Activated CD4-positive, alpha-beta T cell treated with anti-CD3 and anti-CD28 coated beads for 36 hours (primary cell): ENCODE results near the gene CALN1. TPM values are rescaled to one million over a fixed set of nuclear protein-coding genes. Genes with fewer than 3 reads are reported as not detected.

Source experiments
- ATAC-seq: fragments of 200-7000 bp; cut with Tn5 transposase; one replicate; pipeline ENCODE4 v1.10.0; 2021; ENCODE audit warnings: mild to moderate bottlenecking, moderate library complexity
- CTCF ChIA-PET: fragments of 350-600 bp; sonication (Branson Sonifier 250); formaldehyde crosslinking; loops from one replicate; lab custom pipeline; 2021; ENCODE audit warnings: antibody characterized with exemption; lab: Charles Lee
- POLR2A ChIA-PET: fragments of 350-600 bp; sonication (Branson Sonifier 250); formaldehyde crosslinking; loops from one replicate; lab custom pipeline; 2021; ENCODE audit warnings: antibody characterized with exemption, inconsistent platforms; lab: Charles Lee
- DNase-seq: peaks from one replicate; pipeline ENCODE4 v3.0.0-alpha.2; 2020
- H3K27ac Mint-ChIP-seq: one replicate; pipeline ENCODE4 v1.8.0; 2021; ENCODE audit warnings: mixed read lengths
- H3K27me3 Mint-ChIP-seq: one replicate; pipeline ENCODE4 v1.8.0; 2021; ENCODE audit warnings: mixed read lengths
- H3K36me3 Mint-ChIP-seq: one replicate; pipeline ENCODE4 v1.8.0; 2021; ENCODE audit warnings: low read depth, mixed read lengths
- H3K4me1 Mint-ChIP-seq: one replicate; pipeline ENCODE4 v1.8.0; 2021; ENCODE audit warnings: mixed read lengths
- H3K4me3 Mint-ChIP-seq: one replicate; pipeline ENCODE4 v1.8.0; 2021; ENCODE audit warnings: mild to moderate bottlenecking, moderate library complexity, mixed read lengths
- H3K9me3 Mint-ChIP-seq: one replicate; pipeline ENCODE4 v1.8.0; 2021; ENCODE audit warnings: low read depth, mixed read lengths
- intact Hi-C, 2 experiments: fragments of 100-400 bp; cut with DNase I in 1 of 2; cut with micrococcal nuclease in 1 of 2; formaldehyde crosslinking; loops; one replicate each; pipeline versions ENCODE4 v1.14.2 to v1.15.1; 2022 to 2024; cut with DNase I, micrococcal nuclease
- total RNA-seq, 2 experiments: library from RNA; stranded (reverse); gene quantifications; one replicate each; pipeline ENCODE4 v1.2.3, GENCODE V29; 2021

The CALN1 gene
- total RNA-seq, 2 experiments from 2014 or later, result 0.11 to 0.12 TPM

- no peaks in the 10 kb centered on the region for H3K36me3 Mint-ChIP-seq
- H3K27ac Mint-ChIP-seq, result no peak overlapping the region
- H3K27me3 Mint-ChIP-seq, result no peaks in the 10 kb centered on the region
- DNase-seq (no peak), ATAC-seq (no peak)
- intact Hi-C loops, result no loop called here
- no peaks in the 10 kb centered on the region for H3K4me1 Mint-ChIP-seq
- H3K4me3 Mint-ChIP-seq, result no peak overlapping the region
- peaks cover 8% of the 10 kb centered on the region for H3K9me3 Mint-ChIP-seq
- POLR2A ChIA-PET, result no interaction called here
- CTCF ChIA-PET, result no interaction called here
These were observed 607.9 kb downstream of the CALN1 start for GRCh38 chr7:71804256-71804655.

GRCh38 chr7:71801976-71802375 is 610.2 kb downstream of the CALN1 start:
- H3K4me1 Mint-ChIP-seq, result no peaks in the 10 kb centered on the region
- POLR2A ChIA-PET, result no interaction called here

GRCh38 chr7:71800321-71800720 is 611.8 kb downstream of the CALN1 start:
- ChIA-PET CTCF (no interaction called here), POLR2A (no interaction called here)
- no peak overlapping the region for H3K27ac Mint-ChIP-seq
- no peak overlapping the region for H3K4me3 Mint-ChIP-seq
- peaks cover 1% of the 10 kb centered on the region for H3K9me3 Mint-ChIP-seq
- no peaks in the 10 kb centered on the region for H3K4me1 Mint-ChIP-seq
- H3K27me3 Mint-ChIP-seq, result no peaks in the 10 kb centered on the region
- intact Hi-C loops, result no loop called here
- no peaks in the 10 kb centered on the region for H3K36me3 Mint-ChIP-seq
- no peak for ATAC-seq
- no peak for DNase-seq

More at GRCh38 chr7:71801976-71802375, 610.2 kb downstream of the CALN1 start:
- DNase-seq (no peak), ATAC-seq (no peak)
- H3K9me3 Mint-ChIP-seq, result peaks cover 7% of the 10 kb centered on the region
- CTCF ChIA-PET, result no interaction called here
- no peaks in the 10 kb centered on the region for H3K36me3 Mint-ChIP-seq
- H3K4me3 Mint-ChIP-seq, result no peak overlapping the region
- no peaks in the 10 kb centered on the region for H3K27me3 Mint-ChIP-seq
- no peak overlapping the region for H3K27ac Mint-ChIP-seq
- intact Hi-C loops, result no loop called here

GRCh38 chr7:71795410-71795809 is 616.7 kb downstream of the CALN1 start:
- no peak overlapping the region for H3K27ac Mint-ChIP-seq
- ChIA-PET POLR2A (no interaction called here), CTCF (no interaction called here)
- intact Hi-C loops, result no loop called here
- peaks cover 3% of the 10 kb centered on the region for H3K9me3 Mint-ChIP-seq
- DNase-seq, result no peak
- no peak for ATAC-seq
- H3K4me1 Mint-ChIP-seq, result no peaks in the 10 kb centered on the region
- no peaks in the 10 kb centered on the region for H3K27me3 Mint-ChIP-seq
- H3K36me3 Mint-ChIP-seq, result no peaks in the 10 kb centered on the region
- H3K4me3 Mint-ChIP-seq, result no peak overlapping the region

GRCh38 chr7:71793251-71793650 is 618.9 kb downstream of the CALN1 start:
- DNase-seq, result no peak
- intact Hi-C loops, result no loop called here
- ATAC-seq, result no peak
- ChIA-PET POLR2A (no interaction called here), CTCF (no interaction called here)
- Mint-ChIP-seq H3K27ac (no peak overlapping the region), H3K27me3 (no peaks in the 10 kb centered on the region), H3K4me1 (no peaks in the 10 kb centered on the region), H3K9me3 (peaks cover 7% of the 10 kb centered on the region), H3K36me3 (no peaks in the 10 kb centered on the region), H3K4me3 (no peak overlapping the region)

GRCh38 chr7:71787513-71787912 is 624.6 kb downstream of the CALN1 start:
- ATAC-seq (no peak), DNase-seq (no peak)
- no peaks in the 10 kb centered on the region for H3K27me3 Mint-ChIP-seq
- POLR2A ChIA-PET, result no interaction called here
- CTCF ChIA-PET, result no interaction called here
- no peaks in the 10 kb centered on the region for H3K36me3 Mint-ChIP-seq
- intact Hi-C loops, result no loop called here
- no peaks in the 10 kb centered on the region for H3K4me1 Mint-ChIP-seq
- H3K9me3 Mint-ChIP-seq, result peaks cover 19% of the 10 kb centered on the region
- H3K4me3 Mint-ChIP-seq, result no peak overlapping the region
- H3K27ac Mint-ChIP-seq, result no peak overlapping the region

GRCh38 chr7:71785216-71785615 is 626.9 kb downstream of the CALN1 start:
- H3K4me1 Mint-ChIP-seq, result no peaks in the 10 kb centered on the region
- H3K36me3 Mint-ChIP-seq, result no peaks in the 10 kb centered on the region
- H3K27ac Mint-ChIP-seq, result no peak overlapping the region
- intact Hi-C loops, result no loop called here
- H3K27me3 Mint-ChIP-seq, result no peaks in the 10 kb centered on the region
- POLR2A ChIA-PET, result no interaction called here
- H3K9me3 Mint-ChIP-seq, result peaks cover 17% of the 10 kb centered on the region
- H3K4me3 Mint-ChIP-seq, result no peak overlapping the region
- no peak for DNase-seq
- CTCF ChIA-PET, result no interaction called here
- no peak for ATAC-seq

GRCh38 chr7:71784781-71785180 is 627.4 kb downstream of the CALN1 start:
- ChIA-PET CTCF (no interaction called here), POLR2A (no interaction called here)
- intact Hi-C loops, result no loop called here
- peaks cover 13% of the 10 kb centered on the region for H3K9me3 Mint-ChIP-seq
- H3K4me3 Mint-ChIP-seq, result no peak overlapping the region
- ATAC-seq, result no peak
- no peaks in the 10 kb centered on the region for H3K4me1 Mint-ChIP-seq
- no peak for DNase-seq
- no peak overlapping the region for H3K27ac Mint-ChIP-seq
- H3K36me3 Mint-ChIP-seq, result no peaks in the 10 kb centered on the region
- no peaks in the 10 kb centered on the region for H3K27me3 Mint-ChIP-seq

GRCh38 chr7:71784180-71784579 is 628.0 kb downstream of the CALN1 start:
- CTCF ChIA-PET, result interaction anchor here (0.9 kb wide), 1 partner anchor 378 kb away, joined by 3 read pairs; no protein-coding TSS in a partner anchor
- no peak overlapping the region for H3K4me3 Mint-ChIP-seq
- H3K4me1 Mint-ChIP-seq, result no peaks in the 10 kb centered on the region
- intact Hi-C loops, result no loop called here
- DNase-seq (no peak), ATAC-seq (no peak)
- H3K27ac Mint-ChIP-seq, result no peak overlapping the region
- POLR2A ChIA-PET, result no interaction called here
- H3K9me3 Mint-ChIP-seq, result peaks cover 13% of the 10 kb centered on the region
- no peaks in the 10 kb centered on the region for H3K36me3 Mint-ChIP-seq
- H3K27me3 Mint-ChIP-seq, result no peaks in the 10 kb centered on the region

GRCh38 chr7:71783779-71784178 is 628.4 kb downstream of the CALN1 start:
- no peak overlapping the region for H3K4me3 Mint-ChIP-seq
- peaks cover 13% of the 10 kb centered on the region for H3K9me3 Mint-ChIP-seq
- no peaks in the 10 kb centered on the region for H3K36me3 Mint-ChIP-seq
- no peaks in the 10 kb centered on the region for H3K4me1 Mint-ChIP-seq
- DNase-seq, result no peak
- intact Hi-C loops, result no loop called here
- ChIA-PET POLR2A (no interaction called here), CTCF (interaction anchor here (0.8 to 0.9 kb wide), 2 partner anchors 45 to 378 kb away, joined by 3 read pairs; no protein-coding TSS in a partner anchor)
- ATAC-seq, result no peak
- H3K27me3 Mint-ChIP-seq, result no peaks in the 10 kb centered on the region
- no peak overlapping the region for H3K27ac Mint-ChIP-seq

GRCh38 chr7:71782051-71782450 is 630.1 kb downstream of the CALN1 start:
- DNase-seq (no peak), ATAC-seq (no peak)
- no peak overlapping the region for H3K4me3 Mint-ChIP-seq
- no peaks in the 10 kb centered on the region for H3K36me3 Mint-ChIP-seq
- H3K4me1 Mint-ChIP-seq, result no peaks in the 10 kb centered on the region
- H3K27me3 Mint-ChIP-seq, result no peaks in the 10 kb centered on the region
- peaks cover 7% of the 10 kb centered on the region for H3K9me3 Mint-ChIP-seq
- ChIA-PET POLR2A (no interaction called here), CTCF (no interaction called here)
- intact Hi-C loops, result no loop called here
- H3K27ac Mint-ChIP-seq, result no peak overlapping the region

- DNase-seq (no peak), ATAC-seq (no peak)
- ChIA-PET POLR2A (no interaction called here), CTCF (no interaction called here)
- H3K27ac Mint-ChIP-seq, result no peak overlapping the region
- intact Hi-C loops, result no loop called here
- no peaks in the 10 kb centered on the region for H3K9me3 Mint-ChIP-seq
- H3K4me3 Mint-ChIP-seq, result no peak overlapping the region
- no peaks in the 10 kb centered on the region for H3K4me1 Mint-ChIP-seq
- H3K36me3 Mint-ChIP-seq, result no peaks in the 10 kb centered on the region
- no peaks in the 10 kb centered on the region for H3K27me3 Mint-ChIP-seq
These were observed 631.9 kb downstream of the CALN1 start for GRCh38 chr7:71780282-71780681.

- POLR2A ChIA-PET, result no interaction called here
- Mint-ChIP-seq H3K36me3 (no peaks in the 10 kb centered on the region), H3K4me3 (no peak overlapping the region), H3K9me3 (no peaks in the 10 kb centered on the region), H3K4me1 (no peaks in the 10 kb centered on the region), H3K27me3 (no peaks in the 10 kb centered on the region), H3K27ac (no peak overlapping the region)
- DNase-seq (no peak), ATAC-seq (no peak)
- CTCF ChIA-PET, result interaction anchor here (0.8 kb wide), 1 partner anchor 48 kb away, joined by 3 read pairs; no protein-coding TSS in a partner anchor
- intact Hi-C loops, result no loop called here
These were observed 634.9 kb downstream of the CALN1 start for GRCh38 chr7:71777278-71777677.
